Measurements from ENCODE around the gene ISLR.

The ISLR gene

DNA sequence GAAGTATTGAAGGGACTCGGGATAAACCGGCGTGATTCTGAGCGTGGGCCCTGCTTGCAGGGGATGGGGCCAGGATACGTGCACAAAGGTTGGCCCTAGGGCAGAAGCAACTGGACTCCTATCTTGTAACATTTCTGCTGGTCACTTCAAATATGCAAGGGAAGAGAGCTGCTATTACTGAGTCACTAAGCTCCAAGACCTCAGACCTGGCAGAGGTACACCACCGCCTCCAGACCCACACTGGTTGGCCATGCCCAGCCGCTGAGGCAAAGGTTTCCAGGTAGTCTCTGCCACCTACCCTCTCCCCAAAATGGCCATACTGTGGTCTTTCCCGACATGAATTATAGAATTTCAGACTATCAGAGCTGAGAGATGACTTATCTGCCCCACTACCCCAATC is 42.4 kb downstream of the ISLR start:
- intact Hi-C loops (cut with DNase I; ENCODE audit: low total_unique reads): no loop called here
- no peaks in the 10 kb centered on the region for H3K36me3 ChIP-seq
- H3K4me1 ChIP-seq: no peaks in the 10 kb centered on the region
- no peak for DNase-seq
- no peak overlapping the region for H3K27ac ChIP-seq
- H3K27me3 ChIP-seq: peaks cover 0 to 27% of the 10 kb centered on the region in 2 donors
- TF ChIP-seq, protein P1, sequence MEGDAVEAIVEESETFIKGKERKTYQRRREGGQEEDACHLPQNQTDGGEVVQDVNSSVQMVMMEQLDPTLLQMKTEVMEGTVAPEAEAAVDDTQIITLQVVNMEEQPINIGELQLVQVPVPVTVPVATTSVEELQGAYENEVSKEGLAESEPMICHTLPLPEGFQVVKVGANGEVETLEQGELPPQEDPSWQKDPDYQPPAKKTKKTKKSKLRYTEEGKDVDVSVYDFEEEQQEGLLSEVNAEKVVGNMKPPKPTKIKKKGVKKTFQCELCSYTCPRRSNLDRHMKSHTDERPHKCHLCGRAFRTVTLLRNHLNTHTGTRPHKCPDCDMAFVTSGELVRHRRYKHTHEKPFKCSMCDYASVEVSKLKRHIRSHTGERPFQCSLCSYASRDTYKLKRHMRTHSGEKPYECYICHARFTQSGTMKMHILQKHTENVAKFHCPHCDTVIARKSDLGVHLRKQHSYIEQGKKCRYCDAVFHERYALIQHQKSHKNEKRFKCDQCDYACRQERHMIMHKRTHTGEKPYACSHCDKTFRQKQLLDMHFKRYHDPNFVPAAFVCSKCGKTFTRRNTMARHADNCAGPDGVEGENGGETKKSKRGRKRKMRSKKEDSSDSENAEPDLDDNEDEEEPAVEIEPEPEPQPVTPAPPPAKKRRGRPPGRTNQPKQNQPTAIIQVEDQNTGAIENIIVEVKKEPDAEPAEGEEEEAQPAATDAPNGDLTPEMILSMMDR (IDR thresholded peaks at IDR 0.05): no peak
- no peaks in the 10 kb centered on the region for H3K9me3 ChIP-seq
- H3K4me3 ChIP-seq: no peak overlapping the region

DNA sequence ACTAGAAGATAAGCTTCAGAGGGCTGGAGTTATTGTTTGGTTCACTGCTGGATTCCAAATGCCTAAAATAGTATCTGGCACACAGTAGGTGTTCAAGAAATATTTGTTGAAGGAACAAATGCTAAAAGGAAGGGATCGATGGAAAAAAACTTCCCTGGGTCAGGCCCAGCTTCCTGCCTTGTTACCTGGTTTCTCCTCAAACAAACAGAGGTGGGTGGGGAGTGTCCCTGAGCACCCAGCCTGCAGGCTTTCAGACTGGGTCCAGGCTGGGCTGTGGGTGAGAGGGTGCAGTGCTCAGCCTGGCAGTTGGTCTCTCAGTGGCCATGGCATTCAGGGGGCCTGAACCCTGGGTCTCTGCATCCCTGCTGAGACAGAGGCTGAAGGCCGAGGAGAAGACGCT is 43.4 kb downstream of the ISLR start:
- intact Hi-C loops (cut with DNase I; ENCODE audit: low total_unique reads): no loop called here
- Histone ChIP-seq H3K36me3 (no peaks in the 10 kb centered on the region), H3K4me3 (no peak overlapping the region), H3K9me3 (no peaks in the 10 kb centered on the region), H3K27me3 (peaks cover 0 to 27% of the 10 kb centered on the region in 2 donors), H3K4me1 (no peaks in the 10 kb centered on the region), H3K27ac (no peak overlapping the region)
- DNase-seq: no peak
- TF ChIP-seq, protein P1 (IDR thresholded peaks at IDR 0.05): no peak

DNA sequence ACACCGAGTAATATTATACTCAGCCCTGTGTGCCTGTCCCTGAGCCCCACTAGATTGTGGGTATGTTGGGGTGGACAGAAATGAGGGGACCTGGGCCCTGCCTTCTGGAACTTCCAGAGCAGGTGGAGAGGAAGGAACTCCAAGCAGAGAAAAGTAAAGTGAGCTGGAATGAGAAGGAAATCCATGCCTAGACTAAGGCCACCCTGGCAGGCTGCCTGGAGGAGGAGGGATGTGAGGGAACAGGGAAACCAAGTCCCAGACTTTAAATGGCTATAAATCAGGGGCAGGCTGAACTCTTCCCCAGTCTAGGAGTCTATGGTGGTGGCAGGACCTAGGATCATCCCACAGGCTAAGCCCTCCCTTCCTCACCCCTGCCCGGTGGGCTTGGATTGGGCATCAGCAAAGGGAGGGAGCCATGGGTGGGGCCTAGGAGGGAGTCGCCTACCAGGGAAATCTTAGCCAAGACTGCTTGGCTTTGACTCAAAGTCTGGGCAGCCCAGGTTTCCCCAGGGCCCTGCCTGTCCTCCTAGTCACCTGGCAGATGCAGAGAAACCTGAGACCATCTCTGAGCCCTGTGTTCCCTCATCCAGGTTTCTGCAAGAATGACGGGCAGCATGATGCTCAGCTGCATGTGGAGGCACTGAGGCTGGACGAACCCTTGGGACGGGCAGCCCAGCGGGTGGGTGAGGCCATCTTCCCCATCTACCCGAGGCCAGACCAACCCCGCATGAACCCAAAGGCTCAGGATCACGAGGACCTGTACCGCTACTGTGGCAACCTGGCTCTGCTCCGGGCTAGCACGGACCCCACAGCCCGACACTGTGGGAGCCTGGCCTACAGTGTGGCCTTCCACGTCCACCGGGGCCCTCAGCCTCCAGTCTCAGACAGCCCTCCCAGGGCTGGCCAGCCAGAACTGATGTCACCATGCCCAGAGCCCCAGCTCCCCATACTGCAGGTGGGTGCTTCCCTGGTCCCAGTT is 44.7 kb downstream of the ISLR start:
- TF ChIP-seq, protein P1 (IDR thresholded peaks at IDR 0.05): no peak
- H3K9me3 ChIP-seq: no peaks in the 10 kb centered on the region
- intact Hi-C loops (cut with DNase I; ENCODE audit: low total_unique reads): no loop called here
- H3K36me3 ChIP-seq: no peaks in the 10 kb centered on the region
- no peak overlapping the region for H3K27ac ChIP-seq
- H3K4me3 ChIP-seq: no peak overlapping the region
- H3K4me1 ChIP-seq: no peaks in the 10 kb centered on the region
- DNase-seq: no peak
- peaks cover 0 to 32% of the 10 kb centered on the region in 2 donors for H3K27me3 ChIP-seq

- intact Hi-C loops (cut with DNase I; ENCODE audit: low total_unique reads): no loop called here
- H3K9me3 ChIP-seq: no peaks in the 10 kb centered on the region
- H3K27ac ChIP-seq: no peak overlapping the region
- no peaks in the 10 kb centered on the region for H3K4me1 ChIP-seq
- no peak for DNase-seq
- H3K27me3 ChIP-seq: peaks cover 0 to 41% of the 10 kb centered on the region in 2 donors
- H3K36me3 ChIP-seq: no peaks in the 10 kb centered on the region
- TF ChIP-seq, protein P1 (IDR thresholded peaks at IDR 0.05): no peak
- H3K4me3 ChIP-seq: no peak overlapping the region
These were observed 47.2 kb downstream of the ISLR start for GRCh38 chr15:74220475-74221248.

DNA sequence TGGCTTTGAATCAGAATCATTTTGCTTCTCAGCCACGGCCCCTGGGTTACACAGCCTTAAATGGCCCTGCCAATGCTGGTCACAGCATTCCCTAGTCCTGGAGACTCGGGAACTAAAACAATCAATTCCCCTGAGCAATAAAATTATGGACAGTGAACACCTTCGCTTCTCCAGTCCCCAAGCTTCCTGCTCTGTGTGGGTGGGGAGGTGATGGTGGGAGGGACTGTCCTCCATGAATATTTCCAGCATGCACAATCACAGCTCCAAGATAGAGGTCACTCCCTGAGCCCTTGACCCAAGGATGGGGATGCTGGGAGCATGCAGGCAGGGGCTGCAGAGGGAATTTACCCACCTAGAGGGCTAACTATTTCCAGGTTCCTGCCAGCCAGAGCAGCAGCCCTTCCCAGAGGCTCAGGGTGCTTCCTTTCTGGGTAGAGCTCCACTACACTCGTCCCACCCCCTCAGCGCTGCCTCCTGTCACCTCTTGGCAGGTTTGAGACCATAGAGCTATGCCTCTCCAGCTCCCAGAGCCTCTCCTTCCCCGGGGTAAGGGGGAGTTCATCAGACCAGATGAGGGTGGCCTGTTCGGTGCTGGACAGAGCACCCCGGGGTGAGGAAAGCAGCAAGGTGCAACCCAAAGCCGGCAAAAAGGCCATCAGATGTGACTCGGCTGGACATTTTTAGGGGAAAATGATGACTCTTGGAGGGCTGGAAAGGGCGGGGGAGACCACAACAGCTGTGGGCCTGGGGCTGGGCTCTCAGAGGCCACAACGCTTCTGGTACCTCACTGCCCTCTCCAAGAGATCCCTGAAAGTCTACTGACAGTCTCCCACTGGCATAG is 48.1 kb downstream of the ISLR start:
- TF ChIP-seq, protein P1 (IDR thresholded peaks at IDR 0.05): no peak
- intact Hi-C loops (cut with DNase I; ENCODE audit: low total_unique reads): no loop called here
- no peak overlapping the region for H3K27ac ChIP-seq
- H3K4me3 ChIP-seq: no peak overlapping the region
- H3K4me1 ChIP-seq: no peaks in the 10 kb centered on the region
- no peaks in the 10 kb centered on the region for H3K36me3 ChIP-seq
- H3K9me3 ChIP-seq: no peaks in the 10 kb centered on the region
- peaks cover 0 to 41% of the 10 kb centered on the region in 2 donors for H3K27me3 ChIP-seq
- no peak for DNase-seq
